ENCODE data around the gene DMD.

Gene DMD

GRCh38 chrX:31266203-31267076, 1944.9 kb downstream of the DMD start:
- no peak for TF ChIP-seq CTCF (IDR thresholded peaks at IDR 0.05; ENCODE audit: borderline replicate concordance, insufficient read depth, low read depth, low read length)
- H3K4me3 ChIP-seq (ENCODE audit: low read depth, low read length), result peak overlapping the region; percentile 48

- TF ChIP-seq CTCF (IDR thresholded peaks at IDR 0.05; ENCODE audit: borderline replicate concordance, insufficient read depth, low read depth, low read length), result no peak
- H3K4me3 ChIP-seq (ENCODE audit: low read depth, low read length), result no peak overlapping the region
Observed at GRCh38 chrX:31265383-31265782, 1946.0 kb downstream of the DMD start.

GRCh38 chrX:31260351-31260750, 1951.0 kb downstream of the DMD start:
- TF ChIP-seq CTCF (IDR thresholded peaks at IDR 0.05; ENCODE audit: borderline replicate concordance, insufficient read depth, low read depth, low read length), result no peak
- H3K4me3 ChIP-seq (ENCODE audit: low read depth, low read length), result no peak overlapping the region

GRCh38 chrX:31258166-31258565, 1953.2 kb downstream of the DMD start:
- no peak overlapping the region for H3K4me3 ChIP-seq (ENCODE audit: low read depth, low read length)
- TF ChIP-seq CTCF (IDR thresholded peaks at IDR 0.05; ENCODE audit: borderline replicate concordance, insufficient read depth, low read depth, low read length), result no peak

- no peak overlapping the region for H3K4me3 ChIP-seq (ENCODE audit: low read depth, low read length)
- no peak for TF ChIP-seq CTCF (IDR thresholded peaks at IDR 0.05; ENCODE audit: borderline replicate concordance, insufficient read depth, low read depth, low read length)
Observed at GRCh38 chrX:31255310-31256033, 1955.9 kb downstream of the DMD start.

- H3K4me3 ChIP-seq (ENCODE audit: low read depth, low read length), result no peak overlapping the region
- TF ChIP-seq CTCF (IDR thresholded peaks at IDR 0.05; ENCODE audit: borderline replicate concordance, insufficient read depth, low read depth, low read length), result no peak
Observed at GRCh38 chrX:31252133-31252532, 1959.2 kb downstream of the DMD start.
